Right lobe of liver (tissue), 6 donors: Measurements from ENCODE around the gene LNX1. TPM values are rescaled to one million over a fixed set of nuclear protein-coding genes. Genes with fewer than 3 reads are reported as not detected.
A peak's percentile ranks its signal among the peaks of the same experiment; 100 is the strongest.

Experiments
- ATAC-seq, 4 donors: fragments of 200-7000 bp; cut with Tn5 transposase; one replicate each; pipeline ENCODE4 v1.9.1; 2020; ENCODE audit warnings: mild to moderate bottlenecking in 4 of 4, moderate library complexity in 4 of 4
- DNase-seq, 3 donors: peaks; one replicate each; pipeline ENCODE4 v3.0.0-alpha.2; 2020
- H3K27ac ChIP-seq, 3 donors: fragments of 200-600 bp; one replicate each; pipeline ENCODE4 v1.8.0; 2022
- H3K27me3 ChIP-seq, 2 donors: fragments of 200-600 bp; one replicate each; pipeline ENCODE4 v1.8.0; 2022
- H3K36me3 ChIP-seq, 4 donors: fragments of 200-600 bp; sonication (generic) in 1 of 4; one replicate each; pipeline versions ENCODE4 v1.5.1 to v1.8.0; 2017 to 2022; ENCODE audit warnings: control low read depth in 1 of 4
- H3K4me1 ChIP-seq, 4 donors: fragments of 200-600 bp; sonication (generic) in 1 of 4; one replicate each; pipeline versions ENCODE4 v1.5.1 to v1.8.0; 2017 to 2022; ENCODE audit warnings: control low read depth in 1 of 4
- H3K4me3 ChIP-seq, 3 donors: fragments of 200-600 bp; one replicate each; pipeline ENCODE4 v1.8.0; 2022
- H3K9me3 ChIP-seq, 4 donors: fragments of 200-600 bp; sonication (generic) in 1 of 4; one replicate each; pipeline versions ENCODE4 v1.5.1 to v1.8.0; 2017 to 2022; ENCODE audit warnings: control low read depth in 1 of 4
- POLR2A ChIP-seq: fragments of 450-650 bp; IDR thresholded peaks from one replicate; pipeline ENCODE4 v1.6.1; 2017; ENCODE audit warnings: antibody characterized with exemption, mild to moderate bottlenecking
- WGBS: methylation state at CpG from one replicate; pipeline ENCODE4 v1.1.6; 2018; ENCODE audit warnings: low coverage, low lambda C conversion rate; ENCODE audit not compliant: insufficient coverage; ENCODE audit errors: missing lambda C conversion rate; 5-methylcytosine and 5-hydroxymethylcytosine counted together
- intact Hi-C, 2 donors: fragments of 100-400 bp; cut with DNase I; formaldehyde crosslinking; loops; one replicate each; pipeline versions ENCODE4 v1.11.2 to v1.14.1; 2022
- total RNA-seq, 6 experiments: library from RNA; depleted of rRNA in 2 of 6; stranded (reverse); fragments of >200 nt in 2 of 6; fragmentation: NEBNext Ultra II Directional in 3 of 6; extraction: Animal tissue kit (Norgen Biotek cat#: 25700) in 3 of 6; gene quantifications; one replicate each; pipeline versions ENCODE4 v1.1.0 to v1.2.4, GENCODE V29; 2016 to 2023
- TF ChIP-seq, protein P1 (sequence below), 4 donors: fragments of 200-600 bp in 3 of 4; fragments of 450-650 bp in 1 of 4; IDR thresholded peaks; one replicate each; pipeline versions ENCODE4 v1.5.1 to v1.8.0; 2016 to 2022; ENCODE audit warnings: antibody characterized with exemption in 4 of 4, mild to moderate bottlenecking in 2 of 4
- donor health status: DM: no; HTN: yes; CAD: no.
- donor health status: DM: no; HTN: no; CAD: no.
- donor health status: DM: no; HTN: no; CAD: no.
- donor health status: DM: no; HTN: yes; CAD: no.
- donor health status: DM: no; HTN: yes; CAD: no.

The LNX1 gene
- total RNA-seq, 6 experiments from 2014 or later: 1.3 to 6.0 (median 3.9) TPM

DNA sequence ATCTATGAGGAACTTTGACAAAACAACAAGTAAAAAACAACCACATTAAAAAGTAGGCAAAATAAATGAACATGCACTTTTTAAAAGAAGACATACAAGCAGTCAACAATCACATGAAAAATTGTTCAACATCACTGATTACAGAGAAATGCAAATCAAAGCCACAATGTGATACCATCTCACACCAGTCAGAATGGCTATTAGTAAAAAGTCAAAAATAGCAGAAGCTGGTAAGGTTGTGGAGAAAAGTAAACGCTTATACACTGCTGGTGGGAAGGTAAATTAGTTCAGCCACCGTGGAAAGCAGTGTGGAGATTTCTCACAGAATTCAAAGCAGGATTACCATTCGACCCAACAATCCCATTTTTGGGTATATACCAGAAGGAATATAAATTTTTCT, 17.0 kb upstream of the LNX1 start:
- 80% methylated on average over 3 of the region's 3 CpGs for WGBS
- DNase-seq: no peak

DNA sequence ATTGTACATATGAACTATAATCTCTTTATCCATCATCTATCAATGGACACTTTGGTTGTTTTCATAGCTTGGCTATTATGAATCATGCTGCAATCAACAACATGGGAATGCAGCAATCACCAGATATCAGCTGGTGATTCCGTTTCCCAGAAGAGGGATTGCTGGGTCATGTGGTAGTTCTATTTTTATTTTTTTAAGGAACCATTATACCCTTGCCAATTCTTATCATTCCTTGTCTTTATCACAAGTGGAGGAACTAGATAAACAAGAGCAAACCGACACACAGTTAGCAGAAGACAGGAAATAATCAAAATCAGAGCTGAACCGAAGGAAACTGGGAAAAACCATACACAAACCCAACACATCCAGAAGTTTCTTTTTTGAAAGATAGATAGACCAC, 14.5 kb upstream of the LNX1 start:
- Histone ChIP-seq H3K27me3 (no peaks in the 10 kb centered on the region), H3K27ac (no peak overlapping the region), H3K4me1 (no peaks in the 10 kb centered on the region), H3K4me3 (no peak overlapping the region), H3K36me3 (no peaks in the 10 kb centered on the region), H3K9me3 (no peaks in the 10 kb centered on the region)
- intact Hi-C loops: loop anchor here in 1 of 2 donors (5.0 kb wide), 1 partner anchor 113 kb away; no protein-coding TSS in a partner anchor
- DNase-seq (no peak), ATAC-seq (peak; percentile 35 to 76 (median 44))
- WGBS: 55% methylated on average over 3 of the region's 3 CpGs
- no peak for TF ChIP-seq POLR2A
- TF ChIP-seq, protein P1, sequence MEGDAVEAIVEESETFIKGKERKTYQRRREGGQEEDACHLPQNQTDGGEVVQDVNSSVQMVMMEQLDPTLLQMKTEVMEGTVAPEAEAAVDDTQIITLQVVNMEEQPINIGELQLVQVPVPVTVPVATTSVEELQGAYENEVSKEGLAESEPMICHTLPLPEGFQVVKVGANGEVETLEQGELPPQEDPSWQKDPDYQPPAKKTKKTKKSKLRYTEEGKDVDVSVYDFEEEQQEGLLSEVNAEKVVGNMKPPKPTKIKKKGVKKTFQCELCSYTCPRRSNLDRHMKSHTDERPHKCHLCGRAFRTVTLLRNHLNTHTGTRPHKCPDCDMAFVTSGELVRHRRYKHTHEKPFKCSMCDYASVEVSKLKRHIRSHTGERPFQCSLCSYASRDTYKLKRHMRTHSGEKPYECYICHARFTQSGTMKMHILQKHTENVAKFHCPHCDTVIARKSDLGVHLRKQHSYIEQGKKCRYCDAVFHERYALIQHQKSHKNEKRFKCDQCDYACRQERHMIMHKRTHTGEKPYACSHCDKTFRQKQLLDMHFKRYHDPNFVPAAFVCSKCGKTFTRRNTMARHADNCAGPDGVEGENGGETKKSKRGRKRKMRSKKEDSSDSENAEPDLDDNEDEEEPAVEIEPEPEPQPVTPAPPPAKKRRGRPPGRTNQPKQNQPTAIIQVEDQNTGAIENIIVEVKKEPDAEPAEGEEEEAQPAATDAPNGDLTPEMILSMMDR (IDR thresholded peaks at IDR 0.05): no peak

More for the DNA sequence above, 17.0 kb upstream of the LNX1 start:
- intact Hi-C loops: loop anchor here in 1 of 2 donors (5.0 kb wide), 1 partner anchor 116 kb away; no protein-coding TSS in a partner anchor
- Histone ChIP-seq H3K27ac (no peak overlapping the region), H3K27me3 (no peaks in the 10 kb centered on the region), H3K36me3 (no peaks in the 10 kb centered on the region), H3K9me3 (no peaks in the 10 kb centered on the region), H3K4me3 (no peak overlapping the region), H3K4me1 (no peaks in the 10 kb centered on the region)
- no peak for ATAC-seq
- no peak for TF ChIP-seq POLR2A
- TF ChIP-seq, protein P1 (IDR thresholded peaks at IDR 0.05): no peak

DNA sequence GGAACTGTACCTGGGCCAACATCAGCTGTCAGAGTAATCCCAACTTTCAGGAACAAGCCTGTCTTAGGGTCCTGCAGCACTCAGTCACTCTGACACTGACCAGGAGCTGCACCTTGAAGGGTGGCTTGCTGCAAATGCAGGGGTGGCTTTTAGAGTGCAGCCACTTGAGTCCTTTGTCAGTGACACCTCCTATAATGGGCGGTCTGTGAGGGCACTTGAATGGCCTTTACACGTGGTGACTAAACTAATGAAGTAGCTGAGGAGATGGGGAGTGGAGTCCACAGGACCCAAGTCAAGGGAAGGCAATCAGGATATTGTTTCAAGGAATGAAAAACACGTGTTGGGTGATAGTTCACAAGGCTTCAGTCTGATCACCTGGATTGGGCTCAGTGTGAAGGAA, 11.1 kb upstream of the LNX1 start:
- TF ChIP-seq, protein P1 (IDR thresholded peaks at IDR 0.05): no peak
- no peak for TF ChIP-seq POLR2A
- Histone ChIP-seq H3K4me3 (no peak overlapping the region), H3K27me3 (no peaks in the 10 kb centered on the region), H3K36me3 (no peaks in the 10 kb centered on the region), H3K9me3 (no peaks in the 10 kb centered on the region), H3K4me1 (no peaks in the 10 kb centered on the region), H3K27ac (no peak overlapping the region)
- ATAC-seq: no peak
- intact Hi-C loops: no loop called here
- DNase-seq: no peak
- WGBS: 75% methylated on average over 3 of the region's 3 CpGs

DNA sequence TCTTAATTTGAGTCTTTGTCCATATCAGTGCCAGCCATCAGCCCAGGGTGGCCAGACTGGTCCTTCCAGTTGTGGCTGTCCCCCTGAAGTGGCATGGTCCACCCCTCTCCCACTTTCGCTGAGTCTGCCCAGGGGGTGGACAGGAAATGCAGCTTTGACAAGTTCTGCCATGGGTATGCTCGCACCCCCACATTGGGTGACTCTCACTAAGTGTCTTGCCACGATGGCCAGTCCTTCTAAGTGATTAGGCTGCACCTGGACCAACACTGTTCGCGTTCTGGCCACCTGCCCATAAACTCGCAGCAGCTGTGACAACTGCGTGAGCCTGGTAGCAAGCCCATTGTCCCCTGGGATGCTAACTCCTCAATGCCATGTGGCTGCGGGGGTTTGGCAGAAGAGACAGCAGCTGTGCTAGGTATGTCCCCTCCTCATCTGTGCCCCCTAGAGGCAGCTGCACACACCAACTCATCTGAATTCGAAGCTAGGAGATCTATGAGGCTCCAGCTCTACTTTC, 10.0 kb upstream of the LNX1 start:
- WGBS: 67% methylated on average over 1 of the region's 9 CpGs
- Histone ChIP-seq H3K9me3 (no peaks in the 10 kb centered on the region), H3K4me1 (no peaks in the 10 kb centered on the region), H3K27me3 (no peaks in the 10 kb centered on the region), H3K36me3 (no peaks in the 10 kb centered on the region), H3K27ac (no peak overlapping the region), H3K4me3 (no peak overlapping the region)
- no peak for TF ChIP-seq POLR2A
- TF ChIP-seq, protein P1 (IDR thresholded peaks at IDR 0.05): peak; percentile 30 to 48 (median 39)
- intact Hi-C loops: no loop called here
- peak; percentile 64 to 72 (median 69) for ATAC-seq
- peak; percentile 39 to 55 (median 52) for DNase-seq
